HL-60 (cell line): ENCODE data around the gene PSMA3.

Experiments
- DNase-seq, 2 experiments: peaks; one replicate each; pipeline ENCODE4 v3.0.0-alpha.2; 2010 to 2020; ENCODE audit warnings: low read depth in 1 of 2, low spot score in 1 of 2
- H3K27ac ChIP-seq: fragments of 250-450 bp; sonication (Bioruptor Pico); replicated peaks from 2 replicates; pipeline ENCODE4 v1.5.1; 2020; ENCODE audit warnings: mild to moderate bottlenecking, moderate library complexity
- H3K27me3 ChIP-seq: fragments of 250-450 bp; sonication (Bioruptor Pico); 2 replicates; pipeline ENCODE4 v1.5.1; 2021; ENCODE audit warnings: mild to moderate bottlenecking, moderate library complexity; ENCODE audit not compliant: insufficient read depth, poor library complexity, severe bottlenecking
- H3K4me3 ChIP-seq: replicated peaks from 2 replicates; pipeline ENCODE4 v1.5.1; 2011; ENCODE audit warnings: mild to moderate bottlenecking, control low read depth, low read length; ENCODE audit not compliant: insufficient read depth
- GABPA ChIP-seq: IDR thresholded peaks from 2 replicates; pipeline ENCODE4 v1.6.1; 2012; ENCODE audit warnings: low read depth
- POLR2AphosphoS5 ChIP-seq: IDR thresholded peaks from 2 replicates; pipeline ENCODE4 v1.6.1; 2012; ENCODE audit warnings: low read depth
- REST ChIP-seq: IDR thresholded peaks from 2 replicates; pipeline ENCODE4 v1.6.1; 2012; ENCODE audit warnings: low read depth; ENCODE audit not compliant: insufficient replicate concordance
- SPI1 ChIP-seq: IDR thresholded peaks from 2 replicates; pipeline ENCODE4 v1.6.1; 2012; ENCODE audit warnings: low read depth, mild to moderate bottlenecking, borderline replicate concordance
- TF ChIP-seq, protein P1 (sequence below): IDR thresholded peaks from one replicate; pipeline ENCODE4 v1.5.1; 2011; ENCODE audit warnings: low read length, control low read depth, inconsistent platforms; ENCODE audit not compliant: insufficient read depth

Gene PSMA3

DNA sequence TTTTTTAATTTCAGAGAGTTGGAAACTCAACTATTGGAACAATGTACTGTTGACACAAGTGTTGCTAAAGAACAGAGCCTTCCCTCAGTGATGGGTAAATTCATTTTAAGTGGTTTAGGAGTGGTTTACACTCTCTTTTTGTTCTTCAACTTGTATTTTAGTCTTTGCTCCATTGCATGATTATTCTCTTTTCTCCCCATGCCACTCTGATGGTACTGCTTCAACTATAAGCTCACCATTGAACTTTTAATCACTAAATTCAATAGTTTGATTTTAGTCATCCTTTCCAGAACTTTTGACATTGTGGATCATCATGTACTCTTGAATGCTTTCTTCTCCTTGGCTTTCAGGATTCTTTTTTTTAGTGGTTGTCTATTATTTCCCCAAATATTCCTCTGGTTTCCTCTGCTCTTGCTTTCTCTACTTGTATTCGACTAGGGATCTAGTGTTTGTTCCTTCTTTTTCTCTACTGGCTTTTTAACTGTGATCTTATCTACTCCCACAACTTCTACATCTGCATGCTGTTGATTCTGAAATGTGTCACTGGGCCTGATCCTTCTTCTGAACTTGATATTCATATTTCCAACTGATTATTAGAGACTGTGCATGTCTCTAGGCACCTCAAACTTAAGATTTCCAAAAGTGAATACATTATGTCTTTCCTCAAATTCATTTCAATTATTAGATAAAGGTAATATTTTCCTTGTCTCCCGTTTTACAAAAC lies 29.3 kb upstream of the PSMA3 start:
- TF ChIP-seq GABPA (no peak), REST (no peak), SPI1 (no peak), POLR2AphosphoS5 (no peak)
- TF ChIP-seq, protein P1, sequence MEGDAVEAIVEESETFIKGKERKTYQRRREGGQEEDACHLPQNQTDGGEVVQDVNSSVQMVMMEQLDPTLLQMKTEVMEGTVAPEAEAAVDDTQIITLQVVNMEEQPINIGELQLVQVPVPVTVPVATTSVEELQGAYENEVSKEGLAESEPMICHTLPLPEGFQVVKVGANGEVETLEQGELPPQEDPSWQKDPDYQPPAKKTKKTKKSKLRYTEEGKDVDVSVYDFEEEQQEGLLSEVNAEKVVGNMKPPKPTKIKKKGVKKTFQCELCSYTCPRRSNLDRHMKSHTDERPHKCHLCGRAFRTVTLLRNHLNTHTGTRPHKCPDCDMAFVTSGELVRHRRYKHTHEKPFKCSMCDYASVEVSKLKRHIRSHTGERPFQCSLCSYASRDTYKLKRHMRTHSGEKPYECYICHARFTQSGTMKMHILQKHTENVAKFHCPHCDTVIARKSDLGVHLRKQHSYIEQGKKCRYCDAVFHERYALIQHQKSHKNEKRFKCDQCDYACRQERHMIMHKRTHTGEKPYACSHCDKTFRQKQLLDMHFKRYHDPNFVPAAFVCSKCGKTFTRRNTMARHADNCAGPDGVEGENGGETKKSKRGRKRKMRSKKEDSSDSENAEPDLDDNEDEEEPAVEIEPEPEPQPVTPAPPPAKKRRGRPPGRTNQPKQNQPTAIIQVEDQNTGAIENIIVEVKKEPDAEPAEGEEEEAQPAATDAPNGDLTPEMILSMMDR = no peak
- DNase-seq = no peak

DNA sequence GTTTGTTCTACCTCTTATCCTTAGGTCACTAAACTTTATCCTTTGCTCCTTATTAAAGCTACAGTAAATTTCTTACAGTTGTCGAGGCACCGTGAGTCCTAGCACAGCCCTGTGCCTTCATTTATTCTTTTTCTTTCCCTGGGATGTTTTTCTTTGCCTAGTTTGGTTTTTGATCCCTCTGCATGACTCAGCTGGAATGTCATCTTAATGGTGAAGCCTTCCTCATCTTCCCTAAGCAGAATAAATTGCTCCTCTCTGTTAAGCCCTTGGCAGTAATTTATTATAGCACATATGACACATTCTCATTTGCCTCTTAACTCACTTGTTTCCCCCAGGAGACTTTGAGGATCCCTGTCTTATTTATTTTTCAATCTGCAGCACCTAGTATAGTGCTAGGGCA lies 28.1 kb upstream of the PSMA3 start:
- no peak overlapping the region for H3K27ac ChIP-seq
- TF ChIP-seq, protein P1 = no peak
- TF ChIP-seq SPI1 (no peak), POLR2AphosphoS5 (no peak), GABPA (no peak), REST (no peak)
- H3K4me3 ChIP-seq = no peak overlapping the region
- no peak for DNase-seq
- H3K27me3 ChIP-seq = no peaks in the 10 kb centered on the region

More for the DNA sequence above, 29.3 kb upstream of the PSMA3 start:
- no peak overlapping the region for H3K4me3 ChIP-seq
- H3K27ac ChIP-seq = no peak overlapping the region
- no peaks in the 10 kb centered on the region for H3K27me3 ChIP-seq

DNA sequence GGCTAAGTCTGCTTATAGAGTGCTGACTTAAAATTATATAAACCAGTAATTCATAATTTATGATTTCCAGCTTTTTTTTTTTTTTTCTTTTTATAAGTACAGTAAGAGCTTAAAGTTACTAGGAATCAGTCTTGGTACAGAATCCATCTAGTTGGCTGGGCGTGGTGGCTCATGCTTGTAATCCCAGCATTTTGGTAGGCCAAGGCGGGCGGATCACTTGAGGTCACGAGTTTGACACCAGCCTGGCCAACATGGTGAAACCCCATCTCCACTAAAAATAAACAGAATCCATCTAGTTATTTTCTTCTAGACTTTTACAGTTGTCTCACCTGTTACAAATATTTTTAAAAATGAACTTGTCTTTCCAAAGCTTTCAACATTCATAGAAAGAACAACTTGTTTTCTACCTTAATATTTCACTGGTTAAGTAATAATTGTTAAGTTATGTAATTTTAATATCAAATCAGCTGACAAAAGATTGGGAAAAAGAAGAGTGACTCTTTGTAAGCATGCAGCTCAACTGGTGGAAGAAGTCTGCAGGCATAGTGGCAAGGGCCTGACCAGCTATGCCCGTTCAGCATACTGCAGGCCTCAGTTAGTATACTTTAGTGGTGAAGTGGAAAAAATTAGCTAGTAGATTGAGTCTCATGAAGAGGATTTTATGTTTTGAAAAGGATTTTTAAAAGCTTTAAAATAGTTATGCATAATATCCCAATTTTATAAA lies 17.4 kb upstream of the PSMA3 start:
- Histone ChIP-seq H3K27ac (no peak overlapping the region), H3K4me3 (no peak overlapping the region), H3K27me3 (no peaks in the 10 kb centered on the region)
- TF ChIP-seq GABPA = no peak
- TF ChIP-seq SPI1 = no peak
- no peak for TF ChIP-seq REST
- TF ChIP-seq POLR2AphosphoS5 = no peak
- TF ChIP-seq, protein P1 = no peak
- DNase-seq = no peak
